Cardiac fibroblast (primary cell): ENCODE data around the gene MRNIP.

Experiments
- DNase-seq, 2 donors: peaks; one replicate each; pipeline versions ENCODE4 v3.0.0 to v3.0.0-alpha.2; 2010; ENCODE audit warnings: low read depth in 2 of 2
- H3K4me3 ChIP-seq, 2 donors: replicated peaks in 1 of 2; 1 replicate in 1 of 2; 2 replicates in 1 of 2; pipeline ENCODE4 v1.5.1; 2011; ENCODE audit warnings: low read depth in 2 of 2, low read length in 2 of 2, mild to moderate bottlenecking in 2 of 2, moderate library complexity in 1 of 2
- CTCF ChIP-seq: IDR thresholded peaks from one replicate; pipeline ENCODE4 v1.5.1; 2011; ENCODE audit warnings: low read depth, mild to moderate bottlenecking, low read length, inconsistent platforms

The MRNIP gene

GRCh38 chr5:179862296-179862695 lies 3.7 kb upstream of the MRNIP start:
- DNase-seq, result no peak
- H3K4me3 ChIP-seq, result no peak overlapping the region
- no peak for TF ChIP-seq CTCF

GRCh38 chr5:179860301-179860700 lies 1.7 kb upstream of the MRNIP start:
- no peak overlapping the region for H3K4me3 ChIP-seq
- DNase-seq, result no peak

GRCh38 chr5:179858241-179858585 lies 404 bp downstream of the MRNIP start:
- peak in 1 of 2 donors; percentile 10 for DNase-seq
- TF ChIP-seq CTCF, result no peak
- H3K4me3 ChIP-seq, result peak overlapping the region; percentile 92 to 96

More at GRCh38 chr5:179860301-179860700, 1.7 kb upstream of the MRNIP start:
- no peak for TF ChIP-seq CTCF

GRCh38 chr5:179854356-179854755 lies 4.3 kb downstream of the MRNIP start:
- DNase-seq, result no peak
- TF ChIP-seq CTCF, result no peak
- H3K4me3 ChIP-seq, result no peak overlapping the region

GRCh38 chr5:179852993-179853547 lies 5.5 kb downstream of the MRNIP start:
- no peak overlapping the region for H3K4me3 ChIP-seq
- TF ChIP-seq CTCF, result no peak
- no peak for DNase-seq

GRCh38 chr5:179841621-179842020 lies 17.0 kb downstream of the MRNIP start:
- peak in 1 of 2 donors; percentile 14 for DNase-seq
- H3K4me3 ChIP-seq, result no peak overlapping the region
- no peak for TF ChIP-seq CTCF

- H3K4me3 ChIP-seq, result no peak overlapping the region
- no peak for TF ChIP-seq CTCF
- peak in 1 of 2 donors; percentile 16 for DNase-seq
Measured at GRCh38 chr5:179840766-179841165, 17.9 kb downstream of the MRNIP start.
